SK-N-SH (cell line): Measurements from ENCODE around the gene ZSWIM3. TPM values are rescaled to one million over a fixed set of nuclear protein-coding genes. Genes with fewer than 3 reads are reported as not detected.
A peak's percentile ranks its signal among the peaks of the same experiment; 100 is the strongest.

Source experiments
- CTCF ChIA-PET: fragments of 300-600, 350-600 bp; formaldehyde crosslinking; extraction: SDS; loops from one replicate; lab custom pipeline; 2021; lab: Yijun Ruan, JAX
- POLR2A ChIA-PET: fragments of 350-600 bp; sonication (Branson Sonifier 250); formaldehyde crosslinking; extraction: SDS; loops from one replicate; lab custom pipeline; 2020; ENCODE audit warnings: antibody characterized with exemption, inconsistent platforms; lab: Yijun Ruan, JAX
- DNase-seq: peaks from one replicate; pipeline ENCODE4 v3.0.0; 2012
- H2AFZ ChIP-seq: fragments of 200-600 bp; sonication (generic); 2 replicates; pipeline ENCODE4 v1.8.1; 2016; ENCODE audit warnings: antibody characterized with exemption, mild to moderate bottlenecking, low read depth
- H3F3A ChIP-seq: fragments of 200-600 bp; sonication (generic); replicated peaks from 2 replicates; pipeline ENCODE3; 2016; ENCODE audit warnings: antibody characterized with exemption, mild to moderate bottlenecking; ENCODE audit not compliant: insufficient read depth
- H3K27ac ChIP-seq, 2 experiments: fragments of 200-500 bp in 1 of 2; fragments of 200-600 bp in 1 of 2; sonication (Bioruptor generic) in 1 of 2; sonication (generic), shearing (Covaris generic) in 1 of 2; 2 replicates each; pipeline versions ENCODE4 v1.5.1 to v1.6.1; 2014 to 2016; ENCODE audit warnings: low read depth in 2 of 2, inconsistent platforms in 1 of 2, low read length in 1 of 2, mild to moderate bottlenecking in 1 of 2, mixed read lengths in 1 of 2
- H3K27me3 ChIP-seq: fragments of 200-600 bp; sonication (generic), shearing (Covaris generic); 2 replicates; pipeline ENCODE4 v1.6.1; 2016; ENCODE audit warnings: mixed run types; ENCODE audit not compliant: insufficient read depth
- H3K36me3 ChIP-seq, 2 experiments: fragments of 200-500 bp in 1 of 2; fragments of 200-600 bp in 1 of 2; sonication (Bioruptor generic) in 1 of 2; sonication (generic) in 1 of 2; replicated peaks in 1 of 2; 2 replicates each; pipeline versions ENCODE3 to v1.5.1; 2014 to 2016; ENCODE audit warnings: low read length in 1 of 2, mild to moderate bottlenecking in 1 of 2; ENCODE audit not compliant: insufficient read depth in 2 of 2, control insufficient read depth in 1 of 2
- H3K4me1 ChIP-seq, 2 experiments: fragments of 200-500 bp in 1 of 2; fragments of 200-600 bp in 1 of 2; sonication (Bioruptor generic) in 1 of 2; sonication (generic), shearing (Covaris generic) in 1 of 2; 2 replicates each; pipeline versions ENCODE4 v1.5.1 to v1.6.1; 2014 to 2016; ENCODE audit warnings: low read depth in 1 of 2, low read length in 1 of 2, mixed run types in 1 of 2; ENCODE audit not compliant: insufficient read depth in 2 of 2, control insufficient read depth in 1 of 2
- H3K4me2 ChIP-seq: fragments of 200-600 bp; sonication (generic), shearing (Covaris generic); 2 replicates; pipeline ENCODE4 v1.6.1; 2017; ENCODE audit warnings: mixed run types
- H3K4me3 ChIP-seq, 2 experiments: fragments of 200-500 bp in 1 of 2; fragments of 200-600 bp in 1 of 2; sonication (Bioruptor generic) in 1 of 2; sonication (generic), shearing (Covaris generic) in 1 of 2; 2 replicates each; pipeline versions ENCODE4 v1.5.1 to v1.8.1; 2014 to 2016; ENCODE audit warnings: low read depth in 2 of 2, inconsistent platforms in 1 of 2, low read length in 1 of 2, mild to moderate bottlenecking in 1 of 2, mixed read lengths in 1 of 2, moderate library complexity in 1 of 2
- H3K79me2 ChIP-seq: fragments of 200-600 bp; sonication (generic); 2 replicates; pipeline ENCODE4 v1.8.1; 2017; ENCODE audit warnings: mild to moderate bottlenecking; ENCODE audit not compliant: insufficient read depth
- H3K9ac ChIP-seq: fragments of 200-600 bp; sonication (generic); 2 replicates; pipeline ENCODE4 v1.6.1; 2017; ENCODE audit warnings: mixed run types
- H3K9me2 ChIP-seq: fragments of 200-600 bp; sonication (generic); 2 replicates; pipeline ENCODE4 v1.6.1; 2017; ENCODE audit warnings: mixed run types
- H3K9me3 ChIP-seq: fragments of 200-600 bp; sonication (generic); 2 replicates; pipeline ENCODE4 v1.6.1; 2017; ENCODE audit warnings: mixed run types, mild to moderate bottlenecking, moderate library complexity
- H4K20me1 ChIP-seq: fragments of 200-600 bp; sonication (generic); 2 replicates; pipeline ENCODE4 v1.6.1; 2017; ENCODE audit warnings: mild to moderate bottlenecking, mixed run types; ENCODE audit not compliant: insufficient read depth
- CHD2 ChIP-seq: fragments of 150-350 bp; IDR thresholded peaks from 2 replicates; pipeline ENCODE4 v1.6.1; 2018; ENCODE audit warnings: low read length; ENCODE audit not compliant: partially characterized antibody
- ELF1 ChIP-seq: IDR thresholded peaks from 2 replicates; pipeline ENCODE4 v1.4.0; 2012
- EZH2phosphoT487 ChIP-seq: fragments of 200-600 bp; sonication (generic); IDR thresholded peaks from 2 replicates; pipeline ENCODE4 v1.6.1; 2017; ENCODE audit warnings: low read depth, mixed run types, mild to moderate bottlenecking, antibody characterized with exemption, moderate library complexity, borderline replicate concordance
- FOXJ3 ChIP-seq: sonication (generic); formaldehyde crosslinking; IDR thresholded peaks from 2 replicates; pipeline ENCODE4 v1.5.1; 2020; ENCODE audit warnings: mild to moderate bottlenecking, missing genetic modification reagents
- FOXM1 ChIP-seq: IDR thresholded peaks from 2 replicates; pipeline ENCODE4 v1.4.0; 2012; ENCODE audit warnings: low read depth, mild to moderate bottlenecking
- JUND ChIP-seq: IDR thresholded peaks from 2 replicates; pipeline ENCODE4 v1.4.0; 2012
- MEF2A ChIP-seq: IDR thresholded peaks from 2 replicates; pipeline ENCODE4 v1.4.0; 2012; ENCODE audit warnings: low read depth, borderline replicate concordance
- MXI1 ChIP-seq: IDR thresholded peaks from 2 replicates; pipeline ENCODE4 v1.6.1; 2012; ENCODE audit warnings: mild to moderate bottlenecking, low read depth, low read length, improper control_type of control experiment
- NFIC ChIP-seq: IDR thresholded peaks from 2 replicates; pipeline ENCODE4 v1.4.0; 2012; ENCODE audit warnings: borderline replicate concordance
- NRF1 ChIP-seq: IDR thresholded peaks from 2 replicates; pipeline ENCODE4 v1.6.1; 2012; ENCODE audit warnings: low read depth, mild to moderate bottlenecking, low read length
- RCOR1 ChIP-seq: fragments of 150-350 bp; IDR thresholded peaks from 2 replicates; pipeline ENCODE4 v1.6.1; 2017; ENCODE audit warnings: antibody characterized with exemption, low read length
- RFX5 ChIP-seq: IDR thresholded peaks from 2 replicates; pipeline ENCODE4 v1.6.1; 2012; ENCODE audit warnings: mild to moderate bottlenecking, improper control_type of control experiment, low read length
- RXRA ChIP-seq: IDR thresholded peaks from 2 replicates; pipeline ENCODE4 v1.4.0; 2012; ENCODE audit warnings: low read depth, mild to moderate bottlenecking, borderline replicate concordance
- SIN3A ChIP-seq: IDR thresholded peaks from 2 replicates; pipeline ENCODE4 v1.6.1; 2012; ENCODE audit warnings: low read depth, mild to moderate bottlenecking, low read length, moderate library complexity, borderline replicate concordance
- SMC3 ChIP-seq: IDR thresholded peaks from 2 replicates; pipeline ENCODE4 v1.6.1; 2012; ENCODE audit warnings: low read depth, low read length, improper control_type of control experiment
- TAF1 ChIP-seq: IDR thresholded peaks from 2 replicates; pipeline ENCODE4 v1.6.1; 2012; ENCODE audit warnings: low read depth, mild to moderate bottlenecking, low read length, moderate library complexity, borderline replicate concordance
- TCF12 ChIP-seq: IDR thresholded peaks from 2 replicates; pipeline ENCODE4 v1.4.0; 2012
- TEAD4 ChIP-seq: IDR thresholded peaks from 2 replicates; pipeline ENCODE4 v1.4.0; 2012; ENCODE audit warnings: mild to moderate bottlenecking, borderline replicate concordance; ENCODE audit not compliant: insufficient read depth
- WGBS: methylation state at CpG from one replicate; pipeline ENCODE4 v1.1.6; 2017; ENCODE audit warnings: low lambda C conversion rate; 5-methylcytosine and 5-hydroxymethylcytosine counted together
- polyA plus RNA-seq, 3 experiments: library from polyadenylated mRNA; depleted of rRNA; stranded (reverse); fragments of >200 nt; gene quantifications; 2 replicates each; pipeline ENCODE4 v1.2.3, GENCODE V29; 2012
- TF ChIP-seq, protein P1 (sequence below): IDR thresholded peaks from 2 replicates; pipeline ENCODE4 v1.6.1; 2012; ENCODE audit warnings: mild to moderate bottlenecking, low read depth, low read length, moderate library complexity
- TF ChIP-seq, protein P2 (sequence below): fragments of 150-350 bp; IDR thresholded peaks from 2 replicates; pipeline ENCODE4 v1.6.1; 2017; ENCODE audit warnings: antibody characterized with exemption, low read length, low read depth, borderline replicate concordance
- TF ChIP-seq, protein P3 (sequence below): IDR thresholded peaks from 2 replicates; pipeline ENCODE4 v1.4.0; 2012; ENCODE audit warnings: low read depth, borderline replicate concordance

ZSWIM3 gene
- polyA plus RNA-seq, 1 of the 3 experiments (the other 2 are of a cell fraction), result 2.3 TPM

DNA sequence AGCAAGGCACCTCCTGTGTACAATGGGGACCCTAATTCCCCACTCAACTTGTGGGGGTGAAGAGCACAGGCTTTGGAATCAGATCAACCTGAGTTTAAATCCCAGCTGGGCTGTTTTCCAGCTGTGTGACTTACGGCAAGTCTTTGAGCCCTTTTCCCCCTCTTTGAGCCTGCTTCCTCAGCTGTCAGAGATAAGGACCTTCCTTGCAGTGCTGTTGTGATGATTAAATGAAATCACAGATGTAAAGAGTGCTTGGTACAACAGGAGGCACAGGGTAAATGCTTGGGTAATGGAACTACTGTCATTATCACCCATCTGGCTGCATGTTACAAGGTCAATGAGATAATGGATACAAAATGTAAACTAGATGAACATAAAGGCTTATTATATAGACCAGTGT lies 20.6 kb upstream of the ZSWIM3 start (continued):
- TF ChIP-seq, protein P1, sequence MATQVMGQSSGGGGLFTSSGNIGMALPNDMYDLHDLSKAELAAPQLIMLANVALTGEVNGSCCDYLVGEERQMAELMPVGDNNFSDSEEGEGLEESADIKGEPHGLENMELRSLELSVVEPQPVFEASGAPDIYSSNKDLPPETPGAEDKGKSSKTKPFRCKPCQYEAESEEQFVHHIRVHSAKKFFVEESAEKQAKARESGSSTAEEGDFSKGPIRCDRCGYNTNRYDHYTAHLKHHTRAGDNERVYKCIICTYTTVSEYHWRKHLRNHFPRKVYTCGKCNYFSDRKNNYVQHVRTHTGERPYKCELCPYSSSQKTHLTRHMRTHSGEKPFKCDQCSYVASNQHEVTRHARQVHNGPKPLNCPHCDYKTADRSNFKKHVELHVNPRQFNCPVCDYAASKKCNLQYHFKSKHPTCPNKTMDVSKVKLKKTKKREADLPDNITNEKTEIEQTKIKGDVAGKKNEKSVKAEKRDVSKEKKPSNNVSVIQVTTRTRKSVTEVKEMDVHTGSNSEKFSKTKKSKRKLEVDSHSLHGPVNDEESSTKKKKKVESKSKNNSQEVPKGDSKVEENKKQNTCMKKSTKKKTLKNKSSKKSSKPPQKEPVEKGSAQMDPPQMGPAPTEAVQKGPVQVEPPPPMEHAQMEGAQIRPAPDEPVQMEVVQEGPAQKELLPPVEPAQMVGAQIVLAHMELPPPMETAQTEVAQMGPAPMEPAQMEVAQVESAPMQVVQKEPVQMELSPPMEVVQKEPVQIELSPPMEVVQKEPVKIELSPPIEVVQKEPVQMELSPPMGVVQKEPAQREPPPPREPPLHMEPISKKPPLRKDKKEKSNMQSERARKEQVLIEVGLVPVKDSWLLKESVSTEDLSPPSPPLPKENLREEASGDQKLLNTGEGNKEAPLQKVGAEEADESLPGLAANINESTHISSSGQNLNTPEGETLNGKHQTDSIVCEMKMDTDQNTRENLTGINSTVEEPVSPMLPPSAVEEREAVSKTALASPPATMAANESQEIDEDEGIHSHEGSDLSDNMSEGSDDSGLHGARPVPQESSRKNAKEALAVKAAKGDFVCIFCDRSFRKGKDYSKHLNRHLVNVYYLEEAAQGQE, result no peak
- TF ChIP-seq NRF1 (no peak), JUND (no peak), SMC3 (no peak), MEF2A (no peak), TCF12 (no peak), RXRA (no peak), TAF1 (no peak), CHD2 (peak; percentile 25), FOXM1 (no peak)
- TF ChIP-seq, protein P2, sequence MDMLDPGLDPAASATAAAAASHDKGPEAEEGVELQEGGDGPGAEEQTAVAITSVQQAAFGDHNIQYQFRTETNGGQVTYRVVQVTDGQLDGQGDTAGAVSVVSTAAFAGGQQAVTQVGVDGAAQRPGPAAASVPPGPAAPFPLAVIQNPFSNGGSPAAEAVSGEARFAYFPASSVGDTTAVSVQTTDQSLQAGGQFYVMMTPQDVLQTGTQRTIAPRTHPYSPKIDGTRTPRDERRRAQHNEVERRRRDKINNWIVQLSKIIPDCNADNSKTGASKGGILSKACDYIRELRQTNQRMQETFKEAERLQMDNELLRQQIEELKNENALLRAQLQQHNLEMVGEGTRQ, result no peak

DNA sequence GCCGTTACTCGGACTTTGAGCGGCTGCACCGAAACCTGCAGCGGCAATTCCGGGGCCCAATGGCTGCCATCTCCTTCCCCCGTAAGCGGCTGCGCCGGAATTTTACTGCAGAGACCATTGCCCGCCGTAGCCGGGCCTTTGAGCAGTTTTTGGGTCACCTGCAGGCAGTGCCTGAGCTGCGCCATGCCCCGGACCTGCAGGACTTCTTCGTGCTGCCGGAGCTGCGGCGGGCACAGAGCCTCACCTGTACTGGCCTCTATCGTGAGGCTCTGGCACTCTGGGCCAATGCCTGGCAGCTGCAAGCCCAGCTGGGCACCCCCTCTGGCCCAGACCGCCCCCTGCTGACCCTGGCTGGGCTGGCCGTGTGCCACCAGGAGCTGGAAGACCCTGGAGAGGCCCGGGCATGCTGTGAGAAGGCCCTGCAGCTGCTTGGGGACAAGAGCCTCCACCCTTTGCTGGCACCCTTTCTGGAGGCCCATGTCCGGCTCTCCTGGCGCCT lies 16.7 kb upstream of the ZSWIM3 start:
- Histone ChIP-seq H3K27me3 (no peaks in the 10 kb centered on the region), H3K4me2 (no peak overlapping the region), H3K36me3 (peaks cover 23 to 46% of the 10 kb centered on the region in 2 experiments), H2AFZ (no peak overlapping the region), H4K20me1 (no peaks in the 10 kb centered on the region), H3F3A (no peaks in the 10 kb centered on the region), H3K4me1 (peaks cover 0 to 9% of the 10 kb centered on the region in 2 experiments; a peak in 2 of 4 replicates), H3K9ac (no peak overlapping the region), H3K79me2 (peaks cover 7% of the 10 kb centered on the region), H3K9me2 (no peaks in the 10 kb centered on the region), H3K9me3 (no peaks in the 10 kb centered on the region), H3K4me3 (no peak overlapping the region), H3K27ac (no peak overlapping the region)
- TF ChIP-seq FOXJ3 (CRISPR knock-in tag), result no peak
- TF ChIP-seq MXI1, result no peak
- TF ChIP-seq RCOR1, result no peak
- TF ChIP-seq MEF2A, result no peak
- no peak for TF ChIP-seq TAF1
- TF ChIP-seq, protein P2, result no peak
- no peak for TF ChIP-seq TCF12
- no peak for TF ChIP-seq NFIC
- no peak for TF ChIP-seq SMC3
- TF ChIP-seq, protein P3, sequence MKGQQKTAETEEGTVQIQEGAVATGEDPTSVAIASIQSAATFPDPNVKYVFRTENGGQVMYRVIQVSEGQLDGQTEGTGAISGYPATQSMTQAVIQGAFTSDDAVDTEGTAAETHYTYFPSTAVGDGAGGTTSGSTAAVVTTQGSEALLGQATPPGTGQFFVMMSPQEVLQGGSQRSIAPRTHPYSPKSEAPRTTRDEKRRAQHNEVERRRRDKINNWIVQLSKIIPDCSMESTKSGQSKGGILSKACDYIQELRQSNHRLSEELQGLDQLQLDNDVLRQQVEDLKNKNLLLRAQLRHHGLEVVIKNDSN, result no peak
- TF ChIP-seq ELF1, result no peak
- TF ChIP-seq NRF1, result no peak
- TF ChIP-seq TEAD4, result no peak
- TF ChIP-seq CHD2, result no peak
- no peak for TF ChIP-seq JUND
- TF ChIP-seq EZH2phosphoT487, result no peak
- TF ChIP-seq SIN3A, result no peak
- TF ChIP-seq RFX5, result no peak
- WGBS, result 95% methylated on average over 17 of the region's 25 CpGs
- ChIA-PET POLR2A (interaction anchor here (0.9 kb wide), 1 partner anchor 15 kb away, joined by 3 read pairs; no protein-coding TSS in a partner anchor), CTCF (interaction anchor here (1.3 kb wide), 1 partner anchor 797 kb away, joined by 3 read pairs; no protein-coding TSS in a partner anchor)
- DNase-seq, result no peak
